Endothelial cell (in vitro differentiated cells): ENCODE measurements around the gene KCNJ11. TPM values are rescaled to one million over a fixed set of nuclear protein-coding genes. Genes with fewer than 3 reads are reported as not detected.

ENCODE experiments used
- DNase-seq: peaks from one replicate; pipeline ENCODE4 v3.0.0; 2021; ENCODE audit warnings: low spot score
- H3K27ac Mint-ChIP-seq: one replicate; pipeline ENCODE4 v1.8.0; 2021; ENCODE audit warnings: mixed read lengths, inconsistent platforms; ENCODE audit not compliant: unreplicated experiment
- H3K27me3 Mint-ChIP-seq: one replicate; pipeline ENCODE4 v1.8.0; 2021; ENCODE audit warnings: mild to moderate bottlenecking, moderate library complexity, mixed read lengths, inconsistent platforms; ENCODE audit not compliant: unreplicated experiment
- H3K36me3 Mint-ChIP-seq: one replicate; pipeline ENCODE4 v1.8.0; 2021; ENCODE audit warnings: mild to moderate bottlenecking, low read depth, mixed read lengths, inconsistent platforms; ENCODE audit not compliant: unreplicated experiment
- H3K4me1 Mint-ChIP-seq: one replicate; pipeline ENCODE4 v1.8.0; 2021; ENCODE audit warnings: mild to moderate bottlenecking, mixed read lengths, inconsistent platforms; ENCODE audit not compliant: unreplicated experiment
- H3K4me3 Mint-ChIP-seq: one replicate; pipeline ENCODE4 v1.8.0; 2021; ENCODE audit warnings: mild to moderate bottlenecking, mixed read lengths, inconsistent platforms; ENCODE audit not compliant: unreplicated experiment
- H3K9me3 Mint-ChIP-seq: one replicate; pipeline ENCODE4 v1.8.0; 2021; ENCODE audit warnings: mixed read lengths, inconsistent platforms; ENCODE audit not compliant: unreplicated experiment
- CTCF ChIP-seq: fragments of 200-600 bp; sonication (generic); IDR thresholded peaks from one replicate; pipeline ENCODE4 v1.5.0; 2021; ENCODE audit warnings: antibody characterized with exemption; ENCODE audit not compliant: unreplicated experiment
- total RNA-seq: library from RNA; stranded (reverse); fragmentation: NEBNext Ultra II Directional; extraction: Animal tissue kit (Norgen Biotek cat#: 25700); gene quantifications from one replicate; pipeline ENCODE4 v1.2.1, GENCODE V29; 2021; ENCODE audit not compliant: unreplicated experiment

KCNJ11 gene
- total RNA-seq, 1 donor from 2014 or later: 0.46 TPM

GRCh38 chr11:17396598-17397310 lies 8.3 kb upstream of the KCNJ11 start:
- TF ChIP-seq CTCF: no peak
- no peak for DNase-seq
- no peaks in the 10 kb centered on the region for H3K9me3 Mint-ChIP-seq
- peaks cover 9% of the 10 kb centered on the region for H3K27me3 Mint-ChIP-seq
- no peaks in the 10 kb centered on the region for H3K36me3 Mint-ChIP-seq
- no peak overlapping the region for H3K4me3 Mint-ChIP-seq
- no peaks in the 10 kb centered on the region for H3K4me1 Mint-ChIP-seq
- no peak overlapping the region for H3K27ac Mint-ChIP-seq

GRCh38 chr11:17395978-17396377 lies 7.5 kb upstream of the KCNJ11 start:
- no peaks in the 10 kb centered on the region for H3K4me1 Mint-ChIP-seq
- no peaks in the 10 kb centered on the region for H3K9me3 Mint-ChIP-seq
- no peaks in the 10 kb centered on the region for H3K36me3 Mint-ChIP-seq
- H3K27ac Mint-ChIP-seq: no peak overlapping the region
- no peak for DNase-seq
- peaks cover 9% of the 10 kb centered on the region for H3K27me3 Mint-ChIP-seq
- no peak overlapping the region for H3K4me3 Mint-ChIP-seq
- no peak for TF ChIP-seq CTCF

GRCh38 chr11:17395554-17395961 lies 7.1 kb upstream of the KCNJ11 start:
- Mint-ChIP-seq H3K36me3 (no peaks in the 10 kb centered on the region), H3K4me3 (no peak overlapping the region), H3K27ac (no peak overlapping the region), H3K27me3 (peaks cover 9% of the 10 kb centered on the region), H3K9me3 (no peaks in the 10 kb centered on the region), H3K4me1 (no peaks in the 10 kb centered on the region)
- TF ChIP-seq CTCF: no peak
- DNase-seq: no peak

- DNase-seq: no peak
- Mint-ChIP-seq H3K9me3 (no peaks in the 10 kb centered on the region), H3K36me3 (no peaks in the 10 kb centered on the region), H3K4me3 (no peak overlapping the region), H3K4me1 (no peaks in the 10 kb centered on the region), H3K27ac (no peak overlapping the region), H3K27me3 (peaks cover 13% of the 10 kb centered on the region)
- TF ChIP-seq CTCF: no peak
Observed at GRCh38 chr11:17394743-17395390, 6.4 kb upstream of the KCNJ11 start.

GRCh38 chr11:17393472-17393871 lies 5.0 kb upstream of the KCNJ11 start:
- Mint-ChIP-seq H3K4me3 (no peak overlapping the region), H3K27me3 (peaks cover 10% of the 10 kb centered on the region), H3K36me3 (no peaks in the 10 kb centered on the region), H3K27ac (no peak overlapping the region), H3K9me3 (no peaks in the 10 kb centered on the region), H3K4me1 (no peaks in the 10 kb centered on the region)
- no peak for DNase-seq
- TF ChIP-seq CTCF: no peak
